Effector CD8-positive, alpha-beta T cell (primary cell): ENCODE measurements around the gene USP20.
A peak's percentile ranks its signal among the peaks of the same experiment; 100 is the strongest.

ENCODE experiments used
- DNase-seq: peaks from one replicate; lab custom pipeline; 2025; lab: John Stamatoyannopoulos, UW

Gene USP20

GRCh38 chr9:129854588-129855110 lies 19.4 kb downstream of the USP20 start:
- peak; percentile 13 for DNase-seq

DNA sequence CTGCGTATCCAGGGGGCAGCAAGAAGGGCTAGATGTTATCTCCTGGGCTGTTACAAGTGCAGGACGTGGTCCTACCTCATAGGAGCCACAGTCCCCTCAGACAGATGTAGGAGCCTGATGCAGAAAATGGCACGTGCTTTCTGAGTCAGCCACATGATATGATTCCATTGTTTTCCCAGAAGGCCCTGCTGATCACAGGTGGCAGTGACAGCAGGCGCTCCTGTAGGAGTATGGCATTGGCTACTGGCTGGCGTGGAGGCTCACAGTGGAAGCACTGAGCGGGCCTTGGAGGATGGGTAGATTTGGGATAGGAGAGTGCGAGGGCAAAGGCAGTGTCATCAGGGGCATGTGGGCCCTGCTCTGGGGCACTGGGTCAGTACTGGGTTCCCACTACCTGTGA lies 21.9 kb downstream of the USP20 start:
- DNase-seq = no peak

GRCh38 chr9:129858167-129858962 lies 23.1 kb downstream of the USP20 start:
- no peak for DNase-seq

DNA sequence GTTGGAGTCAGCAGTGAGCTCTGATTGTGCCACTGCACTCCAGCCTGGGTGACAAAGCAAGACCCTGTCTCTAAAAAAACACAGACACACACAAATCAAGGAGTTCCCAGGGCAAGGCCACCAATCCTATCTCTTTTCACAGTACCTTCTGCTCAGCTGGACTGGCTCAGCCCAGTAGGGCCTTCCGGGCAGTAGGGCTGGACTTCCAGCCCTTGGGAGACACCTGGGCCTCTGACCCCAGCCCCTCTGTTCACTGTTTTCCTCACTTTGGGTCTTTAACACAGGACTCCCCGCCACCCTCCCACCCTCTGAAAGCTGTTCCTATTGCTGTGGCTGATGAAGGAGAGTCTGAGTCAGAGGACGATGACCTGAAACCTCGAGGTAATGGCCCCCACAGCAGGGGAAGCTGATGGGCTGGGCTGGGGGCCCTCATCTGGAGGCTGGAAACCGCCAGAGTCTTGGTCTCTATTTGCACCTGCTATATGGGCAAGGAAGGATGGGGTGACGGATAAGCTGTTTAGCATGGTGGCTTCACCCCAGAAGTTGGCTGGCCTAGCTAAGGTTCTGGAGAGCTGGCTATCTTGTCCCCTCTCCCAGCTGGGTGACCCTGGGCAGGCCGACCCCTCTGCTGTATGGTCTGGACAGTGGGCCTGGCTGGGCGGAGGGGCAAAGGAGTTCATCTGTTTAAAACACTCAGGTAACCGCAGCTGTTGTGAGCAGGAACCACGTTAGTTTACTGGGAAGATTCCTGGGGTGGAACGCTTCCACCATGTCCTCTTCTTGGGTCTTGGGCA lies 25.6 kb downstream of the USP20 start:
- DNase-seq = no peak

DNA sequence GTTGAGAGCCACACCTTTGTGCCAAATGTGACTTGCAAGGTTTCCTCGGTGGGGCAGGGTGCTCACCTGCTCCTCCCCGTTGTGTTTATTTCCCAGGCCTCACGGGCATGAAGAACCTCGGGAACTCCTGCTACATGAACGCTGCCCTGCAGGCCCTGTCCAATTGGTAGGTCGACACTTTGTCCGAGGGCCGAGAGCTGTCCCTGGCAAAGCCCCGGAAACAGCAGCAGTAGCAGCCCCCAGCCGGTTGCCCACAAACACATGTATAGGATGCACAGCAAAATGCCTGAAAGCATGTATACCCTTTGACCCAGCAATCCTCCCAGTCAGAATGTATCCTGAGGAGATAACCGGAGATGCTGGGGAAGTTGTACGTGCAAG lies 26.2 kb downstream of the USP20 start:
- DNase-seq = no peak

GRCh38 chr9:129863059-129863690 lies 27.9 kb downstream of the USP20 start:
- DNase-seq = peak; percentile 17

DNA sequence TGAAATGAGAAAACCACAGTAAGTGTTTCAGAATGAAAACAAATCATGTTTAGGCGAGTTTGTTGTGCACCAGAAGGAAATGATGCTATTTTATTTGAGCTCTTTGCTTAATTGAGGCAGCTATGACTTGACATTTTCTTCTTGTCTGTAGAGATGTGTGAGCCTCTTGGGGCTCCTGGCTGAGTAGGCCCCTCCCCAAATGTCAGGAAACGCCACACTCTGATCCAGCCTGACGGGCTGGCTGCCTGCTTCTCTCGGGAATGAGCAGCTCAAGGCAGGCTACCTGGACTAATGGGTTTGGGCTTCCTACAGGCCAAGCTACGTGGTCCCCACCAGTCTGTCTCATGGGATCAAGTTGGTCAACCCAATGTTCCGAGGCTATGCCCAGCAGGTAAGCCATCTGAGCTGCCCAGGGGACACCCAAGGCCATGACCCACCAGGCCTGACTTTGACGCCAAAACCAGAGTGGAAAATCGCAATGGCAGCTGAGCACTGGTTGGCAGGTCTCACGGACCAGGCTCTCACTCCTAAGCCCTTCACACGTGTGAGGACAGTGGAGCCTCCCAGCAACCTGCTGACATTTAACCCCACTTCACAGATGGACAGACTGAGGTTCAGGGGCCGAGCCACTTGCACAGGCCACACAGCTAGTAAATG lies 29.9 kb downstream of the USP20 start:
- DNase-seq = no peak

GRCh38 chr9:129865668-129866320 lies 30.5 kb downstream of the USP20 start:
- DNase-seq = no peak

GRCh38 chr9:129866394-129867135 lies 31.3 kb downstream of the USP20 start:
- peak; percentile 48 for DNase-seq

DNA sequence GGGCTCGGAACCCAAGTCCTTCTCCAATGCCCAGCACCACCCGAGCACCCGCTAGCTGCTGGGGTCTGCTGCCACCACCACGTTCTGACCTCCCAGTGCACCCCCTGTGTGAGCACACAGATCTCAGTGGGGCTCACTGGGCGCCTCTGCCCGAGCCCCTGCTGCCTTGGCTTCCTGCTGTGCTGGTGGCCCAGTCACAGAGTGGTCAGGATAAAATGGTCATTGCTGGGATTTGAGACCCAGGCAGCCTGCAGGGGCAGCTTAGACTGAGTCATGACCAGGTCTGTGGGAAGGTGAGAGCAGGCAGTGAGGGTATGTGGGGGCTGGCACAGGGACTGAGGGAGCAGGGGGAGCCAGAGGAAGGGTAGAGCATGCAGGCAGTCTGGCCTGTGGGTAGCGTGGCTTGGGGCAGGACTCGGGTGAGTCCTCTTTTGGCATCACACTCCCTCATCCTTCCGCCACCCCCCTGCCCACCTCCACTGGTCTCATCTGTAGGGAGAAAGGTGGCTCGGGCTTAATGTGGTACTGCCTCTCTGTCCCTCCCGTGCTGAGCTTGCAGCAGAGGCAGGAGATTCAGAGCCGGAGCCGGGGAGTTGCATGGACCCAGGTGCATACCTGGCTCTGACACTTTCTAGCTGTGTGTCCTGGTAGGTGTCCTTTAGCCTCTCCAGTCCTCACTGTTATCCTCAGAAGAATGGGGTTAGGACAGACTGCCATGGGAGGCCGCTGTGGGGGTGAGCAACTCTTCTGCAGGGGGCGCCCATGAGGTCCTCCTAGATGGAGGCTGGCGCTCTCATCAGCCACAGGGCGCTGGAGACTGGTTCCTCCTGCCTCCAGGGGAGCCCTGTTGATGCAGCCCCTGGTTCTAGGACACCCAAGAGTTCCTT lies 32.1 kb downstream of the USP20 start:
- no peak for DNase-seq

DNA sequence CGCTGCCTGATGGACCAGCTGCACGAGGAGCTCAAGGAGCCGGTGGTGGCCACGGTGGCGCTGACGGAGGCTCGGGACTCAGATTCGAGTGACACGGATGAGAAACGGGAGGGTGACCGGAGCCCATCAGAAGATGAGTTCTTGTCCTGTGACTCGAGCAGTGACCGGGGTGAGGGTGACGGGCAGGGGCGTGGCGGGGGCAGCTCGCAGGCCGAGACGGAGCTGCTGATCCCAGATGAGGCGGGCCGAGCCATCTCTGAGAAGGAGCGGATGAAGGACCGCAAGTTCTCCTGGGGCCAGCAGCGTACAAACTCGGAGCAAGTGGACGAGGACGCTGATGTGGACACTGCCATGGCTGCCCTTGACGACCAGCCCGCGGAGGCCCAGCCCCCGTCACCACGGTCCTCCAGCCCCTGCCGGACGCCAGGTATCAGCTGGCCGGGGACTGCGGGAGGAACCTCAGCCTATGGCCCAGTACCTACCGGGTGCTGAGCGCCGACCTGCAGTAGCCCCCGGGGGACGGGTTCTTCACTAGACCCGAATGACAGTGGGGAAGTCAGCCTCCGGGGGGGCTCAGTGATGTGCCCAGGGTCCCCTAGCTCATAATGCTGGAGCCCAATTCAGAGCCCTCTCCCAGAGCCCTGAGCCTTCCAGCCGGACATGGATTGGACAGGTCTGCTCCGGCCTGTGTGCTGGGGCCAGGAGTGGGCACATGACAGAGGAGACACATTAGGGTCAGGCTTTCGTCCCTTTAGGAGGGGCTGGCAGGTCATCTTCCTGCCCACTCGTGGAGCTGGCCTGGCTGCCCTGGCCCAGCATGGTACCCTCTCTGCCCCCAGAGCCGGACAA lies 33.0 kb downstream of the USP20 start:
- DNase-seq = no peak

DNA sequence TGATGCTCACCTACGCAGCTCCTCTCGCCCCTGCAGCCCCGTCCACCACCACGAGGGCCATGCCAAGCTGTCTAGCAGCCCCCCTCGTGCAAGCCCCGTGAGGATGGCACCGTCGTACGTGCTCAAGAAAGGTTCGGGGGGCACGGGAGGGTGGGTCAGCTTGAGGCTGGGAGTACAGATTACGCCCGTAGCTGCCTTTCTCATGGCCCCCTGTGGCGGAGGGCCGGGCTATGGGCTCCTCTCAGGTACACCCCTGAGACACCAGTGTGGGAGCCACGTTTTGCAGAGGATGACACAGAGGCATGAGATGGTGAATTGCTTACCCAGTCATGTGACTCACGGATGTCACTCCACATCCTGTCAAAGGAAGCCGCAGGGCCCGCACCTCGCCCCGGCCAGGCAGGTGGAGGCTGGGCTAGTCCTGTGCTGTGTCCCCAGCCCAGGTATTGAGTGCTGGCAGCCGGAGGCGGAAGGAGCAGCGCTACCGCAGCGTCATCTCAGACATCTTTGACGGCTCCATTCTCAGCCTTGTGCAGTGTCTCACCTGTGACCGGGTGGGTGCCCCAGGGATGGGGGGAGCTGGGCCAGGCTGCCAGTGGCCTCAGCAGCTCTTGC lies 33.7 kb downstream of the USP20 start:
- peak; percentile 72 for DNase-seq

GRCh38 chr9:129869585-129870501 lies 34.6 kb downstream of the USP20 start:
- no peak for DNase-seq

GRCh38 chr9:129871046-129871445 lies 35.8 kb downstream of the USP20 start:
- DNase-seq = no peak

GRCh38 chr9:129873563-129874190 lies 38.4 kb downstream of the USP20 start:
- DNase-seq = no peak

GRCh38 chr9:129874261-129875101 lies 39.2 kb downstream of the USP20 start:
- DNase-seq = no peak
